Retinal pigment epithelial cell (primary cell): ENCODE data around the gene LYPLAL1.
"Not testable (repeated sequence)": the region's sequence is repeated elsewhere in the genome, so short reads cannot be mapped to it uniquely, and the experiment has no call there.

Source experiments
- DNase-seq: peaks from one replicate; pipeline ENCODE4 v3.0.0-alpha.2; 2010; ENCODE audit warnings: low read depth
- H3K4me3 ChIP-seq: 2 replicates; pipeline ENCODE4 v1.5.1; 2011; ENCODE audit warnings: mild to moderate bottlenecking, low read length, control low read depth, moderate library complexity
- CTCF ChIP-seq: conservative IDR thresholded peaks from 2 replicates; pipeline ENCODE4 v1.5.1; 2011; ENCODE audit warnings: low read depth, low read length, control low read depth, inconsistent platforms

Gene LYPLAL1

DNA sequence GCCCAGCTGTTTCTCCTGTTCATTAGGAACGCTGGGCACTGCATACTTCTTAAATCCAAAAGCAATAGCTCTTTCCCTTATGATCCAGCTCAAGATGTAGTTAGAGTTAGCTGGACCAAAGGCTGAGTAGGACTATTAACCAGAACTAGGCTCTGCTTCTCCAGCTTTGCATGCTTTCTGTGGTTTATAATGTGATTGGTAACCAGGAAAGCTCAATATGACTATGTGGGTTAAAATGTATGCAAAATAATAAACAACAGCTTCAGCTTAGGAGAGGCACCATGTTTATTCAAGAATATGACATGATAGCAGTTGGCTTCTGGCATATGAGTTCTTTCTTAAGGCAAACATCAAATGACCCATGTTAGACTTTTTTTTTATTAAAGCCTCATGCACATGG is 73.8 kb downstream of the LYPLAL1 start:
- no peak for DNase-seq
- no peak for TF ChIP-seq CTCF
- no peak overlapping the region for H3K4me3 ChIP-seq

DNA sequence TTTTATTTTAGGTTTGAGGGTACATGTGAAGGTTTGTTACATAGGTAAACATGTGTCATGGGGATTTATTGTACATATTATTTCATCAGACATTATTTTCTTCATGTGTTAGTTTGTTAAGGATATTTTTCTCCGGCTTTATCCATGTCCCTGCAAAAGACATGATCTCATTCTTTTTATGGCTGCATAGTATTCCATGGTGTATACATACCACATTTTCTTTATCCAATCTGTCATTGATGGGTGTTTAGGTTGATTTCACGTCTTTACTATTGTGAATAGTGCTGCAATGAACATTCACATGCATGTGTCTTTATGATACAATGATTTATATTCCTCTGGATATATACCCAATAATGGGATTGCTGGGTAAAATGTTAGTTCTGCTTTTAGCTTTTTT is 76.8 kb downstream of the LYPLAL1 start:
- not testable (repeated sequence) for H3K4me3 ChIP-seq, DNase-seq

DNA sequence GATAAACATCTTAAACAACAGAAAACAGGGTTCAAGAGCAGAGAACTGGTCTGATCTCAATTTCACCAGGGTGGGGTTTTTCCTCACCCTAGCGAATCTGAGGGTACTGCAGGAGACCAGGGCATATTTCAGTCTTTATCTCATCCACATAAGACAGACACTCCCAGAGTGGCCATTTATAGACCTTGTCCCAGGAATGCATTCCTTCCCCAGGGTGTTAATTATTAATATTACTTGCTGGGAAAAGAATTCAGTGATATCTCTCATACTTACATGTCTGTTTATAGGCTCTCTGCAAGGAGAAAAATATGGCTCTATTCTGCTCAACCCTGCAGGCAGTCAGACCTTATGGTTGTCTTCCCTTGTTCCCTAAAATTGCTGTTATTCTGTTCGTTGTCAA is 84.1 kb downstream of the LYPLAL1 start:
- no peak for DNase-seq
- H3K4me3 ChIP-seq, result no peak overlapping the region
- TF ChIP-seq CTCF, result no peak

GRCh38 chr1:219261454-219261853 is 87.8 kb downstream of the LYPLAL1 start:
- no peak for TF ChIP-seq CTCF
- DNase-seq, result no peak
- no peak overlapping the region for H3K4me3 ChIP-seq
